D721Med (cell line): Measurements from ENCODE around the gene TMEM203.

ENCODE experiments used
- DNase-seq: peaks from one replicate; pipeline ENCODE4 v3.0.0; 2011; ENCODE audit warnings: low spot score; ENCODE audit not compliant: insufficient read length
- FAIRE-seq: peaks from 2 replicates; lab custom pipeline; 2011; peaks lifted over from hg19 to GRCh38; lab: Jason Lieb, UNC
- CTCF ChIP-seq: IDR thresholded peaks from 2 replicates; pipeline ENCODE4 v1.5.1; 2012; ENCODE audit warnings: mild to moderate bottlenecking, control low read depth; ENCODE audit not compliant: insufficient read depth; ENCODE audit errors: missing control alignments

Gene TMEM203

GRCh38 chr9:137164370-137165249, 40.8 kb downstream of the TMEM203 start:
- no peak for FAIRE-seq
- no peak for DNase-seq
- no peak for TF ChIP-seq CTCF

- no peak for TF ChIP-seq CTCF
- FAIRE-seq = no peak
- no peak for DNase-seq
Measured at GRCh38 chr9:137163805-137164204, 41.6 kb downstream of the TMEM203 start.

GRCh38 chr9:137163365-137163715, 42.1 kb downstream of the TMEM203 start:
- no peak for TF ChIP-seq CTCF
- FAIRE-seq = no peak
- DNase-seq = no peak

- FAIRE-seq (no peak), DNase-seq (no peak)
- peak; percentile 12 for TF ChIP-seq CTCF
Measured at GRCh38 chr9:137162505-137163364, 42.7 kb downstream of the TMEM203 start.

GRCh38 chr9:137161558-137162486, 43.6 kb downstream of the TMEM203 start:
- DNase-seq = no peak
- FAIRE-seq = no peak
- TF ChIP-seq CTCF = no peak

GRCh38 chr9:137160716-137161557, 44.5 kb downstream of the TMEM203 start:
- no peak for DNase-seq
- no peak for FAIRE-seq
- no peak for TF ChIP-seq CTCF
